HCT116 (cell line): ENCODE results near the gene PSTPIP2. TPM values are rescaled to one million over a fixed set of nuclear protein-coding genes. Genes with fewer than 3 reads are reported as not detected.

Source experiments
- ATAC-seq: fragments of 200-7000 bp; cut with Tn5 transposase; 2 replicates; pipeline ENCODE4 v1.9.1; 2020; ENCODE audit warnings: mild to moderate bottlenecking, moderate library complexity
- BruUV-seq: library from RNA; stranded (reverse); fragments of 400-500 nt; replicated peaks from 2 replicates; lab custom pipeline; 2021; lab: Mats Ljungman, UMichigan
- CTCF ChIA-PET: fragments of 300-600 bp; sonication (Branson Sonifier 250); formaldehyde crosslinking; loops from one replicate; lab custom pipeline; 2021; ENCODE audit warnings: antibody characterized with exemption; lab: Charles Lee
- POLR2A ChIA-PET: fragments of 300-600, 350-600 bp; sonication (Branson Sonifier 250); formaldehyde crosslinking; loops from one replicate; lab custom pipeline; 2021; ENCODE audit warnings: antibody characterized with exemption; lab: Charles Lee
- RAD21 ChIA-PET, 2 experiments: fragments of 300-600 bp; sonication (Branson Sonifier 250); formaldehyde crosslinking; loops; one replicate each; lab custom pipeline; 2023; ENCODE audit warnings: low total read pairs in 2 of 2; ENCODE audit not compliant: uncharacterized antibody in 2 of 2, unreplicated experiment in 2 of 2, low non-redundant PET in 1 of 2; lab: Charles Lee
- DNase-seq: peaks from one replicate; pipeline ENCODE4 v3.0.0-alpha.2; 2010; ENCODE audit warnings: low read depth, low spot score
- H2AFZ ChIP-seq: fragments of 200-600 bp; shearing (Covaris generic), sonication (generic); 2 replicates; pipeline ENCODE4 v1.6.1; 2017; ENCODE audit warnings: low read depth, mixed run types, mixed read lengths, antibody characterized with exemption, low read length; ENCODE audit not compliant: poor library complexity, severe bottlenecking
- H3K27ac ChIP-seq: 2 replicates; pipeline ENCODE4 v1.5.1; 2012; ENCODE audit warnings: low read depth, low read length
- H3K27me3 ChIP-seq: fragments of 200-600 bp; sonication (generic); 2 replicates; pipeline ENCODE4 v1.6.1; 2016; ENCODE audit warnings: mixed run types, low read length, mixed read lengths; ENCODE audit not compliant: insufficient read depth
- H3K36me3 ChIP-seq, 2 experiments: fragments of 200-500 bp in 1 of 2; fragments of 200-600 bp in 1 of 2; sonication (Bioruptor generic) in 1 of 2; sonication (generic) in 1 of 2; 2 replicates each; pipeline versions ENCODE4 v1.5.1 to v1.6.1; 2014 to 2016; ENCODE audit warnings: low read length in 2 of 2, inconsistent platforms in 1 of 2, mixed read lengths in 1 of 2, mixed run types in 1 of 2; ENCODE audit not compliant: insufficient read depth in 2 of 2, control insufficient read depth in 1 of 2
- H3K4me1 ChIP-seq, 2 experiments: fragments of 200-600 bp in 1 of 2; sonication (generic) in 1 of 2; 2 replicates each; pipeline versions ENCODE4 v1.5.1 to v1.6.1; 2012 to 2017; ENCODE audit warnings: low read length in 2 of 2, inconsistent platforms in 1 of 2, mild to moderate bottlenecking in 1 of 2, mixed read lengths in 1 of 2, mixed run types in 1 of 2, moderate library complexity in 1 of 2; ENCODE audit not compliant: insufficient read depth in 2 of 2, control insufficient read depth in 1 of 2
- H3K4me2 ChIP-seq: fragments of 200-600 bp; sonication (generic); 2 replicates; pipeline ENCODE4 v1.6.1; 2017; ENCODE audit warnings: mixed run types, low read length, mixed read lengths
- H3K4me3 ChIP-seq, 2 experiments: fragments of 200-600 bp in 1 of 2; sonication (generic) in 1 of 2; replicated peaks in 1 of 2; 2 replicates each; pipeline ENCODE4 v1.5.1; 2011 to 2016; ENCODE audit warnings: low read length in 2 of 2, control low read depth in 1 of 2, low read depth in 1 of 2, mild to moderate bottlenecking in 1 of 2, mixed read lengths in 1 of 2, mixed run types in 1 of 2
- H3K79me2 ChIP-seq: fragments of 200-600 bp; sonication (generic); 2 replicates; pipeline ENCODE4 v1.6.1; 2017; ENCODE audit warnings: mild to moderate bottlenecking, mixed run types, low read length, moderate library complexity, mixed read lengths; ENCODE audit not compliant: insufficient read depth
- H3K9ac ChIP-seq: fragments of 200-600 bp; sonication (generic); 2 replicates; pipeline ENCODE4 v1.6.1; 2016; ENCODE audit warnings: low read length, mixed read lengths
- H3K9me2 ChIP-seq: fragments of 200-600 bp; sonication (generic), shearing (Covaris generic); 2 replicates; pipeline ENCODE4 v1.6.1; 2017; ENCODE audit warnings: mixed run types, mild to moderate bottlenecking, moderate library complexity; ENCODE audit not compliant: insufficient read depth
- H3K9me3 ChIP-seq, 2 experiments: fragments of 200-500 bp in 1 of 2; fragments of 200-600 bp in 1 of 2; sonication (Bioruptor generic) in 1 of 2; sonication (generic) in 1 of 2; 2 replicates each; pipeline ENCODE4 v1.6.1; 2014 to 2017; ENCODE audit warnings: low read length in 2 of 2, mixed read lengths in 2 of 2, inconsistent platforms in 1 of 2, low read depth in 1 of 2, mild to moderate bottlenecking in 1 of 2, mixed run types in 1 of 2, moderate library complexity in 1 of 2; ENCODE audit not compliant: control insufficient read depth in 1 of 2, insufficient read depth in 1 of 2
- H4K20me1 ChIP-seq: fragments of 200-600 bp; sonication (generic), shearing (Covaris generic); 2 replicates; pipeline ENCODE4 v1.6.1; 2017; ENCODE audit warnings: mixed run types, mild to moderate bottlenecking, moderate library complexity; ENCODE audit not compliant: insufficient read depth
- CBX3 ChIP-seq: IDR thresholded peaks from 2 replicates; pipeline ENCODE4 v1.6.1; 2012; ENCODE audit warnings: low read depth
- CEBPB ChIP-seq: IDR thresholded peaks from 2 replicates; pipeline ENCODE4 v1.6.1; 2012; ENCODE audit warnings: low read depth
- EGR1 ChIP-seq: IDR thresholded peaks from 2 replicates; pipeline ENCODE4 v1.6.1; 2012; ENCODE audit warnings: low read depth
- EZH2 ChIP-seq: fragments of 200-600 bp; sonication (generic); IDR thresholded peaks from 2 replicates; pipeline ENCODE4 v1.6.1; 2017; ENCODE audit warnings: antibody characterized with exemption, mixed run types
- EZH2phosphoT487 ChIP-seq: fragments of 200-600 bp; IDR thresholded peaks from 2 replicates; pipeline ENCODE4 v1.6.1; 2018; ENCODE audit warnings: antibody characterized with exemption, borderline replicate concordance
- FOSL1 ChIP-seq: IDR thresholded peaks from 2 replicates; pipeline ENCODE4 v1.6.1; 2012; ENCODE audit warnings: low read depth
- MAX ChIP-seq: IDR thresholded peaks from 2 replicates; pipeline ENCODE4 v1.6.1; 2012
- POLR2A ChIP-seq: IDR thresholded peaks from 2 replicates; pipeline ENCODE4 v1.7.0; 2011; ENCODE audit warnings: borderline replicate concordance; ENCODE audit not compliant: insufficient read depth, insufficient read length; ENCODE audit errors: extremely low read depth
- POLR2AphosphoS5 ChIP-seq: IDR thresholded peaks from 2 replicates; pipeline ENCODE4 v1.6.1; 2011; ENCODE audit warnings: mild to moderate bottlenecking, low read depth, low read length, moderate library complexity
- RAD21 ChIP-seq: IDR thresholded peaks from 2 replicates; pipeline ENCODE4 v1.6.1; 2012; ENCODE audit warnings: low read depth, mild to moderate bottlenecking
- REST ChIP-seq: IDR thresholded peaks from 2 replicates; pipeline ENCODE4 v1.6.1; 2012; ENCODE audit warnings: low read depth
- SIN3A ChIP-seq: IDR thresholded peaks from 2 replicates; pipeline ENCODE4 v1.6.1; 2012; ENCODE audit warnings: low read depth
- SP1 ChIP-seq: IDR thresholded peaks from 2 replicates; pipeline ENCODE4 v1.6.1; 2012; ENCODE audit warnings: low read depth
- SRF ChIP-seq: IDR thresholded peaks from 2 replicates; pipeline ENCODE4 v1.6.1; 2012; ENCODE audit warnings: low read depth
- TCF7L2 ChIP-seq: IDR thresholded peaks from 2 replicates; pipeline ENCODE4 v1.7.0; 2011; ENCODE audit warnings: borderline replicate concordance, inconsistent platforms; ENCODE audit not compliant: insufficient read depth, insufficient read length; ENCODE audit errors: extremely low read depth
- ZBTB33 ChIP-seq: IDR thresholded peaks from 2 replicates; pipeline ENCODE4 v1.6.1; 2011; ENCODE audit warnings: mild to moderate bottlenecking, low read length, moderate library complexity; ENCODE audit not compliant: insufficient replicate concordance; ENCODE audit errors: extremely low read depth
- intact Hi-C: fragments of 100-400 bp; cut with micrococcal nuclease; formaldehyde crosslinking; loops from 2 replicates; pipeline ENCODE4 v1.10.0; 2022
- total RNA-seq: library from RNA; stranded (reverse); gene quantifications from one replicate; pipeline ENCODE4 v1.2.1, GENCODE V29; 2021; ENCODE audit not compliant: unreplicated experiment
- TF ChIP-seq, protein P1 (sequence below), 3 experiments: fragments of 200-600 bp in 1 of 3; sonication (generic) in 1 of 3; IDR thresholded peaks in 2 of 3; conservative IDR thresholded peaks in 1 of 3; 2 replicates each; pipeline ENCODE4 v1.5.1; 2012 to 2017; ENCODE audit warnings: low read depth in 2 of 3, low read length in 2 of 3, antibody characterized with exemption in 1 of 3, borderline replicate concordance in 1 of 3, control low read depth in 1 of 3, mild to moderate bottlenecking in 1 of 3, mixed read lengths in 1 of 3, mixed run types in 1 of 3, moderate library complexity in 1 of 3; ENCODE audit not compliant: insufficient read depth in 1 of 3

PSTPIP2 gene
- total RNA-seq, 1 experiment from 2014 or later: 20.0 TPM

- DNase-seq (no peak), ATAC-seq (no peak)
- CTCF ChIA-PET: no interaction called here
- TF ChIP-seq CBX3 (no peak), TCF7L2 (no peak), MAX (no peak), EZH2 (no peak), REST (no peak), EZH2phosphoT487 (no peak), SP1 (no peak), SRF (no peak), FOSL1 (no peak), POLR2A (no peak), POLR2AphosphoS5 (no peak), SIN3A (no peak), RAD21 (no peak), ZBTB33 (no peak), EGR1 (no peak), CEBPB (no peak)
- TF ChIP-seq, protein P1, sequence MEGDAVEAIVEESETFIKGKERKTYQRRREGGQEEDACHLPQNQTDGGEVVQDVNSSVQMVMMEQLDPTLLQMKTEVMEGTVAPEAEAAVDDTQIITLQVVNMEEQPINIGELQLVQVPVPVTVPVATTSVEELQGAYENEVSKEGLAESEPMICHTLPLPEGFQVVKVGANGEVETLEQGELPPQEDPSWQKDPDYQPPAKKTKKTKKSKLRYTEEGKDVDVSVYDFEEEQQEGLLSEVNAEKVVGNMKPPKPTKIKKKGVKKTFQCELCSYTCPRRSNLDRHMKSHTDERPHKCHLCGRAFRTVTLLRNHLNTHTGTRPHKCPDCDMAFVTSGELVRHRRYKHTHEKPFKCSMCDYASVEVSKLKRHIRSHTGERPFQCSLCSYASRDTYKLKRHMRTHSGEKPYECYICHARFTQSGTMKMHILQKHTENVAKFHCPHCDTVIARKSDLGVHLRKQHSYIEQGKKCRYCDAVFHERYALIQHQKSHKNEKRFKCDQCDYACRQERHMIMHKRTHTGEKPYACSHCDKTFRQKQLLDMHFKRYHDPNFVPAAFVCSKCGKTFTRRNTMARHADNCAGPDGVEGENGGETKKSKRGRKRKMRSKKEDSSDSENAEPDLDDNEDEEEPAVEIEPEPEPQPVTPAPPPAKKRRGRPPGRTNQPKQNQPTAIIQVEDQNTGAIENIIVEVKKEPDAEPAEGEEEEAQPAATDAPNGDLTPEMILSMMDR (IDR thresholded peaks at IDR 0.05 in 2 of 3, conservative IDR thresholded peaks at IDR 0.05 in 1 of 3; ENCODE audit: borderline replicate concordance in 1 of 3, insufficient read depth in 1 of 3, low read depth in 2 of 3, low read length in 2 of 3): no peak
- no peak overlapping the region for H2AFZ ChIP-seq
- no peaks in the 10 kb centered on the region for H3K27me3 ChIP-seq
- H3K4me2 ChIP-seq: no peak overlapping the region
- H3K4me1 ChIP-seq: no peaks in the 10 kb centered on the region
- intact Hi-C loops: no loop called here
- H3K4me3 ChIP-seq: no peak overlapping the region
- H3K36me3 ChIP-seq: no peaks in the 10 kb centered on the region
- no peaks in the 10 kb centered on the region for H4K20me1 ChIP-seq
- no TSS peak for BruUV-seq
- POLR2A ChIA-PET: no interaction called here
- RAD21 ChIA-PET: no interaction called here
- no peak overlapping the region for H3K9ac ChIP-seq
- no peak overlapping the region for H3K27ac ChIP-seq
- H3K9me3 ChIP-seq: no peaks in the 10 kb centered on the region
- no peaks in the 10 kb centered on the region for H3K79me2 ChIP-seq
- H3K9me2 ChIP-seq: no peaks in the 10 kb centered on the region
Observed at GRCh38 chr18:46051731-46052461, 20.2 kb downstream of the PSTPIP2 start.
